Measurements from ENCODE around the gene MDC1. TPM values are rescaled to one million over a fixed set of nuclear protein-coding genes. Genes with fewer than 3 reads are reported as not detected.

MDC1 gene
- polyA plus RNA-seq, 1 donor from 2014 or later: 8.1 TPM

GRCh38 chr6:30748851-30749540 lies 31.9 kb upstream of the MDC1 start:
- TF ChIP-seq EZH2 (IDR thresholded peaks at IDR 0.05; ENCODE audit: borderline replicate concordance, insufficient read depth, low read length, poor library complexity, severe bottlenecking) (no peak), SMC3 (conservative IDR thresholded peaks at IDR 0.05; ENCODE audit: poor library complexity) (no peak), TAF1 (IDR thresholded peaks at IDR 0.05; ENCODE audit: low read depth) (no peak), EP300 (conservative IDR thresholded peaks at IDR 0.05; ENCODE audit: poor library complexity, severe bottlenecking) (no peak), POLR2AphosphoS5 (IDR thresholded peaks at IDR 0.05) (no peak)
- TF ChIP-seq, protein P1, sequence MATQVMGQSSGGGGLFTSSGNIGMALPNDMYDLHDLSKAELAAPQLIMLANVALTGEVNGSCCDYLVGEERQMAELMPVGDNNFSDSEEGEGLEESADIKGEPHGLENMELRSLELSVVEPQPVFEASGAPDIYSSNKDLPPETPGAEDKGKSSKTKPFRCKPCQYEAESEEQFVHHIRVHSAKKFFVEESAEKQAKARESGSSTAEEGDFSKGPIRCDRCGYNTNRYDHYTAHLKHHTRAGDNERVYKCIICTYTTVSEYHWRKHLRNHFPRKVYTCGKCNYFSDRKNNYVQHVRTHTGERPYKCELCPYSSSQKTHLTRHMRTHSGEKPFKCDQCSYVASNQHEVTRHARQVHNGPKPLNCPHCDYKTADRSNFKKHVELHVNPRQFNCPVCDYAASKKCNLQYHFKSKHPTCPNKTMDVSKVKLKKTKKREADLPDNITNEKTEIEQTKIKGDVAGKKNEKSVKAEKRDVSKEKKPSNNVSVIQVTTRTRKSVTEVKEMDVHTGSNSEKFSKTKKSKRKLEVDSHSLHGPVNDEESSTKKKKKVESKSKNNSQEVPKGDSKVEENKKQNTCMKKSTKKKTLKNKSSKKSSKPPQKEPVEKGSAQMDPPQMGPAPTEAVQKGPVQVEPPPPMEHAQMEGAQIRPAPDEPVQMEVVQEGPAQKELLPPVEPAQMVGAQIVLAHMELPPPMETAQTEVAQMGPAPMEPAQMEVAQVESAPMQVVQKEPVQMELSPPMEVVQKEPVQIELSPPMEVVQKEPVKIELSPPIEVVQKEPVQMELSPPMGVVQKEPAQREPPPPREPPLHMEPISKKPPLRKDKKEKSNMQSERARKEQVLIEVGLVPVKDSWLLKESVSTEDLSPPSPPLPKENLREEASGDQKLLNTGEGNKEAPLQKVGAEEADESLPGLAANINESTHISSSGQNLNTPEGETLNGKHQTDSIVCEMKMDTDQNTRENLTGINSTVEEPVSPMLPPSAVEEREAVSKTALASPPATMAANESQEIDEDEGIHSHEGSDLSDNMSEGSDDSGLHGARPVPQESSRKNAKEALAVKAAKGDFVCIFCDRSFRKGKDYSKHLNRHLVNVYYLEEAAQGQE (IDR thresholded peaks at IDR 0.05; ENCODE audit: borderline replicate concordance): no peak
- TF ChIP-seq, protein P2, sequence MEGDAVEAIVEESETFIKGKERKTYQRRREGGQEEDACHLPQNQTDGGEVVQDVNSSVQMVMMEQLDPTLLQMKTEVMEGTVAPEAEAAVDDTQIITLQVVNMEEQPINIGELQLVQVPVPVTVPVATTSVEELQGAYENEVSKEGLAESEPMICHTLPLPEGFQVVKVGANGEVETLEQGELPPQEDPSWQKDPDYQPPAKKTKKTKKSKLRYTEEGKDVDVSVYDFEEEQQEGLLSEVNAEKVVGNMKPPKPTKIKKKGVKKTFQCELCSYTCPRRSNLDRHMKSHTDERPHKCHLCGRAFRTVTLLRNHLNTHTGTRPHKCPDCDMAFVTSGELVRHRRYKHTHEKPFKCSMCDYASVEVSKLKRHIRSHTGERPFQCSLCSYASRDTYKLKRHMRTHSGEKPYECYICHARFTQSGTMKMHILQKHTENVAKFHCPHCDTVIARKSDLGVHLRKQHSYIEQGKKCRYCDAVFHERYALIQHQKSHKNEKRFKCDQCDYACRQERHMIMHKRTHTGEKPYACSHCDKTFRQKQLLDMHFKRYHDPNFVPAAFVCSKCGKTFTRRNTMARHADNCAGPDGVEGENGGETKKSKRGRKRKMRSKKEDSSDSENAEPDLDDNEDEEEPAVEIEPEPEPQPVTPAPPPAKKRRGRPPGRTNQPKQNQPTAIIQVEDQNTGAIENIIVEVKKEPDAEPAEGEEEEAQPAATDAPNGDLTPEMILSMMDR (IDR thresholded peaks at IDR 0.05; ENCODE audit: poor library complexity, severe bottlenecking): no peak
- Histone ChIP-seq H3K4me3 (ENCODE audit: low read length) (no peak overlapping the region), H3K27ac (ENCODE audit: low read length) (no peak overlapping the region), H3K9me2 (ENCODE audit: insufficient read depth, low read length) (no peaks in the 10 kb centered on the region), H4K20me1 (ENCODE audit: insufficient read depth) (no peaks in the 10 kb centered on the region), H3K79me2 (replicated peaks; ENCODE audit: insufficient read depth, low read length) (no peaks in the 10 kb centered on the region), H3K36me3 (ENCODE audit: insufficient read depth, low read length) (no peaks in the 10 kb centered on the region), H2AFZ (ENCODE audit: low read depth, low read length) (no peak overlapping the region), H3K4me2 (ENCODE audit: low read length) (no peak overlapping the region), H3K9ac (ENCODE audit: low read length) (no peak overlapping the region), H3K9me3 (ENCODE audit: low read length) (no peaks in the 10 kb centered on the region), H3K27me3 (ENCODE audit: insufficient read depth, low read depth, low read length) (peaks cover 11% of the 10 kb centered on the region), H3F3A (ENCODE audit: insufficient read depth, low read length, poor library complexity, severe bottlenecking) (no peaks in the 10 kb centered on the region)

DNA sequence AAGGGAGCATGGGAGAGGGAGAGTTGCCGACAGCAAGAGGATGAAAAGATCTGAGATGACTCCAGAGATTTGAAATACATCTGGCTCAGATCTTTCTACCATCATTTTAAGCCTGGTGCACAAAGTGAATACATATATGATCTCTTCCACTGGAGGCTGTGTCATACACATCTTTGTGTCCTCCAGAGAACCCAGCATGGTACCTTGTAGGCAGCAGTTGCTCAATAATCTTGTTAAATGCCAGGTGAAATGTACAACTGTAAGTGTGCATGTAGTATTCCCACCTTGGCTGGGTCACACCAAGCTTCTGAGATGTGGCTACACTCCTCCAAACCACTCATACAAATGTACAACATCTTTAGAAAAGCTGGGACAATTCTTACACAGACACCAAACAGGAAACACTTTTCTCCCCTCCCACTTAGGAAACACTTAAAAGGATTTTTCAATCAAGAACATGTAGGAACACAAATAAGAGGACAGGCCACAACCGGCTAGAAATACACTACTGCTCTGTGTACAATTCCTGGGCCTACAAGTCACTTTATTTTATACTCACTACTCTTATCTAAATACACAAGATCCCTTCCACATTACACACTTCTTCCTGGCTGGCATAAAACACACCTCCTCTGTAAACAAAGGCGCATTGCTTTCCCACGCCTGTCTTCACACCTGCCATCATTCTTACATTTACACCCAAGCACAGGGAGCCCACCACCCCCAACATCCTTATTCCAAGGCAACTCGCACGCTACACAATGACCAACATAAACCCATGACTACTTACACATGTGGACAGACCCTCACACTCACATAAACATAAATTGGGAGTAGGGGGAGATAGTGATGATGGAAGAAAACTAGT lies 31.1 kb upstream of the MDC1 start:
- Histone ChIP-seq H3K79me2 (replicated peaks; ENCODE audit: insufficient read depth, low read length) (no peaks in the 10 kb centered on the region), H3F3A (ENCODE audit: insufficient read depth, low read length, poor library complexity, severe bottlenecking) (no peaks in the 10 kb centered on the region), H3K9me2 (ENCODE audit: insufficient read depth, low read length) (no peaks in the 10 kb centered on the region), H3K27me3 (ENCODE audit: insufficient read depth, low read depth, low read length) (peaks cover 19% of the 10 kb centered on the region), H4K20me1 (ENCODE audit: insufficient read depth) (no peaks in the 10 kb centered on the region), H2AFZ (ENCODE audit: low read depth, low read length) (no peak overlapping the region), H3K4me3 (ENCODE audit: low read length) (no peak overlapping the region), H3K27ac (ENCODE audit: low read length) (no peak overlapping the region), H3K4me2 (ENCODE audit: low read length) (no peak overlapping the region), H3K36me3 (ENCODE audit: insufficient read depth, low read length) (no peaks in the 10 kb centered on the region), H3K9me3 (ENCODE audit: low read length) (no peaks in the 10 kb centered on the region), H3K9ac (ENCODE audit: low read length) (no peak overlapping the region)
- TF ChIP-seq POLR2AphosphoS5 (IDR thresholded peaks at IDR 0.05) (no peak), EZH2 (IDR thresholded peaks at IDR 0.05; ENCODE audit: borderline replicate concordance, insufficient read depth, low read length, poor library complexity, severe bottlenecking) (no peak), TAF1 (IDR thresholded peaks at IDR 0.05; ENCODE audit: low read depth) (no peak), SMC3 (conservative IDR thresholded peaks at IDR 0.05; ENCODE audit: poor library complexity) (no peak), EP300 (conservative IDR thresholded peaks at IDR 0.05; ENCODE audit: poor library complexity, severe bottlenecking) (no peak), RAD21 (conservative IDR thresholded peaks at IDR 0.05) (no peak), MXI1 (conservative IDR thresholded peaks at IDR 0.05; ENCODE audit: poor library complexity, severe bottlenecking) (no peak)
- TF ChIP-seq, protein P2 (IDR thresholded peaks at IDR 0.05; ENCODE audit: poor library complexity, severe bottlenecking): no peak
- TF ChIP-seq, protein P1 (IDR thresholded peaks at IDR 0.05; ENCODE audit: borderline replicate concordance): no peak

Measured in neural cell (in vitro differentiated cells).